Activated CD4-positive, alpha-beta T cell treated with anti-CD3 and anti-CD28 coated beads, Interleukin-2, amount 50 U/mL, for 24 hours (primary cell): ENCODE data around the gene LRRC57.

Source experiments
- DNase-seq, 2 donors: peaks; one replicate each; pipeline ENCODE4 v3.0.0-alpha.2; 2020; ENCODE audit warnings: low read depth in 1 of 2, low spot score in 1 of 2

Gene LRRC57

DNA sequence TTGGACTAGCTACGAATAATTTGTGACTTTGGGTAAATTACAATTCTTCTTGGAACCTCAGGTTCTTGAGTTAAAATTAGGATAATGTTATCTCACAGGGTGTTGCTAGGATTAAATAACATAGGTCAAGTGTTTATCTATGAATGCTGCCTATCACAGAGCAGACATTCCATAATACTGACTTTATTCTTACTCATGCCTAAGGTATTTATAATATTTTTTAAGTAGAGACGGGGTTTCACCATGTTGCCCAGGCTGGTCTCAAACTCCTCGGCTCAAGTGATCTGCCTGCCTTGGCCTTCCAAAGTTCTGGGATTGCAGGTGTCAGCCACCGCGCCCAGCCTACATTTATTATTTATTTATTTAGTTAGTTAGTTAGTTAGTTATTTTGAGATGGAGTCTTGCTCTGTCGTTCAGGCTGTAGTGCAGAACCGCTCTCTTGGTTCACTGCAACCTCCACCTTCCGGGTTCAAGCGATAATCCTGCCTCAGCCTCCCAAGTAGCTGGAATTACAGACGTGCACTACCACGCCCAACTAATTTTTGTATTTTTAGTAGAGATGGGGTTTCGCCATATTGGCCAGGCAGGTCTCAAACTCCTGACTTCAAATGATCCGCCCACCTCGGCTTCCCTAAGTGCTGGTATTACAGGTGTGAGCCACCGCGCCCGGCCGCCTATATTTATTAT, 56.9 kb downstream of the LRRC57 start:
- no peak for DNase-seq

GRCh38 chr15:42490671-42491538, 57.7 kb downstream of the LRRC57 start, which contains the start of gene ZNF106:
Gene ZNF106 (minus strand): TSS chr15:42491141. CDS start chr15:42472289, 18,852 bp downstream.
- DNase-seq, result peak; percentile 69 to 84

DNA sequence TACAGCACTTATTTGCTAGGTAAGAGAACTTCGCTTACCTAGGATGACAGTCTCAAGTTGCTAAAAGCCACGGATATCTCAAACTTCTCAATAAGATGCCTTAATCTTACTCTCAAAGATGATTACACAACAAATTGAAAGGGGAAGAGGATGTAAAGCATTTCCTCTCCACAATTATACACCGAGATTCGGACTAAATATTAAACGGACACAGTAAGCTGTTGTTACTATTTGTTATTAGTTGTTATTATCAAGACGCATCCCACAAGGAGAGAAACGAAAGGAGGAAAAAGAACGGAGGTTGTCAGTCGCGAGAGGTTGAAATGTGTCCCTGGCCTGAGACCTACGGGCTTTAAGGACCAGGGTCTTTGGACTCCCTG, 58.3 kb downstream of the LRRC57 start:
- peak in 1 of 2 donors; percentile 2 for DNase-seq
